ENCODE data around the gene RHOF.

GRCh38 chr12:121812921-121813896, 19.7 kb upstream of the RHOF start:
- TF ChIP-seq POLR2A (IDR thresholded peaks at IDR 0.05): no peak
- TF ChIP-seq, protein P1, sequence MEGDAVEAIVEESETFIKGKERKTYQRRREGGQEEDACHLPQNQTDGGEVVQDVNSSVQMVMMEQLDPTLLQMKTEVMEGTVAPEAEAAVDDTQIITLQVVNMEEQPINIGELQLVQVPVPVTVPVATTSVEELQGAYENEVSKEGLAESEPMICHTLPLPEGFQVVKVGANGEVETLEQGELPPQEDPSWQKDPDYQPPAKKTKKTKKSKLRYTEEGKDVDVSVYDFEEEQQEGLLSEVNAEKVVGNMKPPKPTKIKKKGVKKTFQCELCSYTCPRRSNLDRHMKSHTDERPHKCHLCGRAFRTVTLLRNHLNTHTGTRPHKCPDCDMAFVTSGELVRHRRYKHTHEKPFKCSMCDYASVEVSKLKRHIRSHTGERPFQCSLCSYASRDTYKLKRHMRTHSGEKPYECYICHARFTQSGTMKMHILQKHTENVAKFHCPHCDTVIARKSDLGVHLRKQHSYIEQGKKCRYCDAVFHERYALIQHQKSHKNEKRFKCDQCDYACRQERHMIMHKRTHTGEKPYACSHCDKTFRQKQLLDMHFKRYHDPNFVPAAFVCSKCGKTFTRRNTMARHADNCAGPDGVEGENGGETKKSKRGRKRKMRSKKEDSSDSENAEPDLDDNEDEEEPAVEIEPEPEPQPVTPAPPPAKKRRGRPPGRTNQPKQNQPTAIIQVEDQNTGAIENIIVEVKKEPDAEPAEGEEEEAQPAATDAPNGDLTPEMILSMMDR (IDR thresholded peaks at IDR 0.05): no peak

Data from gastroesophageal sphincter (tissue), 3 donors.